Measurements from ENCODE around the gene ANKH. TPM values are rescaled to one million over a fixed set of nuclear protein-coding genes. Genes with fewer than 3 reads are reported as not detected.

The ANKH gene
- polyA plus RNA-seq, 2 of the 4 experiments (the other 2 are of a cell fraction) = 11.7 to 17.3 TPM

DNA sequence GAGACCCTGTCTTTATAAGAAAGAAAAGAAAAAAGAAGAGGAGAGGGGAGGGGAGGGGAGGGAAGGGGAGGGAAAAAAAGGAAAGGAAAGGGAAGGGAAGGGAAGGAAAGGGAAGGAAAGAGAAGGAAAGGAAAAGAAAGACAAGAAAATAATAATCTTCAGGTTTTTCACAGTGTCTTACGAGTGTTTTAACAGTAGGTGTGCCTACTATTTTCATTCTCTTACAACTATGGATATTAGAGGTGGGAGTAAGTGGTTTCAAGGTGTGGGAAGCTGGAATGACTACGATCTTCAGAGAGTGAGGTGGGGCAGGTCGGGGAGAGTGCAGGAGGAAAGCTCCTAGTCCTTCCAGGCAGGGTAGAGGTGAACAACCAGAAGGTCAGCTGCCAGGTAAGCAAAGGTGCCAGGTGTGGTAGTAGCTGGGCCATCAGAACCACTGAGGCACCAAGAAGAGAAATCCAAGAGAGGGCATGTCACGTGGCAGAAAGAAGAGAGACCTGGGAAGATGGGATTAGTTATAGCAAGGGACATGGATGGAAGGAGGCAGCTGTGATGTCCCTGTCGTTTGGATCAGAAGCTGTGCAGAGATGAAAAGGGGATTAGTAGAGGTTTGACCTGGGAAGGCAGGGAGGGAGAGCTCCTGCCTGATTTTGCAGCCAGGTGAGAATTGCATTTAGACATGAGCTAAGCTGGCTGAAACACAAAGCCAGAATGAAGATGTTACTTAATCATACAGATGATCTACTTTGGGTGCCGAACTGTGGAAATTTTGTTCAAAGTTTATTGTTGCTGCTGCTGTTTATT is 111.6 kb downstream of the ANKH start:
- POLR2A ChIA-PET = no interaction called here
- FAIRE-seq = no peak
- Histone ChIP-seq H3K9me3 (no peaks in the 10 kb centered on the region), H3K4me3 (no peak overlapping the region), H3K27ac (no peak overlapping the region), H3K4me1 (no peaks in the 10 kb centered on the region), H3K4me2 (no peak overlapping the region)
- TF ChIP-seq RCOR1 (IDR thresholded peaks at IDR 0.05; ENCODE audit: low read depth, low read length) = no peak
- no peak for TF ChIP-seq POLR2A (IDR thresholded peaks at IDR 0.05; ENCODE audit: low read length)
- no peak for TF ChIP-seq GATA3 (IDR thresholded peaks at IDR 0.05; ENCODE audit: borderline replicate concordance)
- TF ChIP-seq, protein P1, sequence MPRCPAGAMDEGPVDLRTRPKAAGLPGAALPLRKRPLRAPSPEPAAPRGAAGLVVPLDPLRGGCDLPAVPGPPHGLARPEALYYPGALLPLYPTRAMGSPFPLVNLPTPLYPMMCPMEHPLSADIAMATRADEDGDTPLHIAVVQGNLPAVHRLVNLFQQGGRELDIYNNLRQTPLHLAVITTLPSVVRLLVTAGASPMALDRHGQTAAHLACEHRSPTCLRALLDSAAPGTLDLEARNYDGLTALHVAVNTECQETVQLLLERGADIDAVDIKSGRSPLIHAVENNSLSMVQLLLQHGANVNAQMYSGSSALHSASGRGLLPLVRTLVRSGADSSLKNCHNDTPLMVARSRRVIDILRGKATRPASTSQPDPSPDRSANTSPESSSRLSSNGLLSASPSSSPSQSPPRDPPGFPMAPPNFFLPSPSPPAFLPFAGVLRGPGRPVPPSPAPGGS (IDR thresholded peaks at IDR 0.05) = no peak
- no peak for TF ChIP-seq RNF2 (IDR thresholded peaks at IDR 0.05; ENCODE audit: borderline replicate concordance, low read depth)
- TF ChIP-seq, protein P2, sequence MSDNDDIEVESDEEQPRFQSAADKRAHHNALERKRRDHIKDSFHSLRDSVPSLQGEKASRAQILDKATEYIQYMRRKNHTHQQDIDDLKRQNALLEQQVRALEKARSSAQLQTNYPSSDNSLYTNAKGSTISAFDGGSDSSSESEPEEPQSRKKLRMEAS (IDR thresholded peaks at IDR 0.05) = no peak
- no peak for TF ChIP-seq POLR2AphosphoS2 (conservative IDR thresholded peaks at IDR 0.05; ENCODE audit: low read length)
- no peak for TF ChIP-seq RARB (CRISPR knock-in tag; IDR thresholded peaks at IDR 0.05)
- TF ChIP-seq SMC3 (IDR thresholded peaks at IDR 0.05) = no peak
- TF ChIP-seq ZC3H11A (IDR thresholded peaks at IDR 0.05) = no peak
- TF ChIP-seq TFCP2L1 (CRISPR knock-in tag; IDR thresholded peaks at IDR 0.05) = no peak
- TF ChIP-seq NR3C1 (IDR thresholded peaks at IDR 0.05) = no peak
- TF ChIP-seq, protein P3, sequence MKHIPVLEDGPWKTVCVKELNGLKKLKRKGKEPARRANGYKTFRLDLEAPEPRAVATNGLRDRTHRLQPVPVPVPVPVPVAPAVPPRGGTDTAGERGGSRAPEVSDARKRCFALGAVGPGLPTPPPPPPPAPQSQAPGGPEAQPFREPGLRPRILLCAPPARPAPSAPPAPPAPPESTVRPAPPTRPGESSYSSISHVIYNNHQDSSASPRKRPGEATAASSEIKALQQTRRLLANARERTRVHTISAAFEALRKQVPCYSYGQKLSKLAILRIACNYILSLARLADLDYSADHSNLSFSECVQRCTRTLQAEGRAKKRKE (CRISPR knock-in tag; IDR thresholded peaks at IDR 0.05; ENCODE audit: low read depth) = no peak
- no peak for TF ChIP-seq FOSB (CRISPR knock-in tag; IDR thresholded peaks at IDR 0.05)
- TF ChIP-seq JUN (IDR thresholded peaks at IDR 0.05) = no peak
- TF ChIP-seq, protein P4, sequence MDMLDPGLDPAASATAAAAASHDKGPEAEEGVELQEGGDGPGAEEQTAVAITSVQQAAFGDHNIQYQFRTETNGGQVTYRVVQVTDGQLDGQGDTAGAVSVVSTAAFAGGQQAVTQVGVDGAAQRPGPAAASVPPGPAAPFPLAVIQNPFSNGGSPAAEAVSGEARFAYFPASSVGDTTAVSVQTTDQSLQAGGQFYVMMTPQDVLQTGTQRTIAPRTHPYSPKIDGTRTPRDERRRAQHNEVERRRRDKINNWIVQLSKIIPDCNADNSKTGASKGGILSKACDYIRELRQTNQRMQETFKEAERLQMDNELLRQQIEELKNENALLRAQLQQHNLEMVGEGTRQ (IDR thresholded peaks at IDR 0.05) = no peak
- TF ChIP-seq, protein P5, sequence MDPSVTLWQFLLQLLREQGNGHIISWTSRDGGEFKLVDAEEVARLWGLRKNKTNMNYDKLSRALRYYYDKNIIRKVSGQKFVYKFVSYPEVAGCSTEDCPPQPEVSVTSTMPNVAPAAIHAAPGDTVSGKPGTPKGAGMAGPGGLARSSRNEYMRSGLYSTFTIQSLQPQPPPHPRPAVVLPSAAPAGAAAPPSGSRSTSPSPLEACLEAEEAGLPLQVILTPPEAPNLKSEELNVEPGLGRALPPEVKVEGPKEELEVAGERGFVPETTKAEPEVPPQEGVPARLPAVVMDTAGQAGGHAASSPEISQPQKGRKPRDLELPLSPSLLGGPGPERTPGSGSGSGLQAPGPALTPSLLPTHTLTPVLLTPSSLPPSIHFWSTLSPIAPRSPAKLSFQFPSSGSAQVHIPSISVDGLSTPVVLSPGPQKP (IDR thresholded peaks at IDR 0.05; ENCODE audit: low read depth, low read length) = no peak
- TF ChIP-seq EHMT2 (IDR thresholded peaks at IDR 0.05; ENCODE audit: low read depth) = no peak
- no peak for TF ChIP-seq TP53 (CRISPR knock-in tag; IDR thresholded peaks at IDR 0.05)
- TF ChIP-seq JUNB (IDR thresholded peaks at IDR 0.05) = no peak
- 72% methylated on average over 6 of the region's 6 CpGs for WGBS (ENCODE audit: missing lambda C conversion rate)
- no peak for ATAC-seq
- CTCF ChIA-PET = interaction anchor here (0.9 kb wide), 1 partner anchor 9 kb away, joined by 3 read pairs; no protein-coding TSS in a partner anchor
- DNase-seq (ENCODE audit: low read depth in 1 of 2, low spot score in 1 of 2) = no peak

DNA sequence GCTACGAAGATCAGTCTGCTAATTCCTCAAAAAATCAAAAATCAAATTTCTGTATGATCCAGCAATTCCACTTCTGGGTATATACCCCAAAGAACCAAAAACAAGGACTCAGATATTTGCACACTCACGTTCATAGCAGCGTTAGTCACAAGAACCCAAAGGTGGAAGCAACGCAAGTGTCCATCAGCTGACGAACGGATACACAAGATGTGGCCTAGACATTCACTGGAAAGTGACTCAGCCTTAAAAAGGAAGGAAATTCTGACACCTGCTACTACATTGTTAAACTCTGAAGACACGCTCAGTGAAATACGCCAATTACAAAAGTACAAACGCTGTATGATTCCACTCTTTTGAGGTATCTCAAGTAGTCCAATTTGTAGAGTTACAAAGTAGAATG is 113.7 kb downstream of the ANKH start:
- ATAC-seq (no peak), FAIRE-seq (no peak), DNase-seq (ENCODE audit: low read depth in 1 of 2, low spot score in 1 of 2) (no peak)
- WGBS (ENCODE audit: missing lambda C conversion rate) = 90% methylated on average over 9 of the region's 9 CpGs
- H3K4me3 ChIP-seq = no peak overlapping the region
- H3K27ac ChIP-seq = no peak overlapping the region
- ChIA-PET POLR2A (no interaction called here), CTCF (interaction anchor here (2.1 kb wide), 1 partner anchor 31 kb away, joined by 7 read pairs; no protein-coding TSS in a partner anchor)
- no peak overlapping the region for H3K4me2 ChIP-seq
- TF ChIP-seq POLR2A (IDR thresholded peaks at IDR 0.05; ENCODE audit: low read length) (no peak), TP53 (CRISPR knock-in tag; IDR thresholded peaks at IDR 0.05) (no peak), ZSCAN20 (CRISPR knock-in tag; IDR thresholded peaks at IDR 0.05) (no peak), POLR2AphosphoS2 (conservative IDR thresholded peaks at IDR 0.05; ENCODE audit: low read length) (no peak)
- TF ChIP-seq, protein P3 (CRISPR knock-in tag; IDR thresholded peaks at IDR 0.05; ENCODE audit: low read depth) = no peak
- H3K9me3 ChIP-seq = no peaks in the 10 kb centered on the region
- H3K4me1 ChIP-seq = no peaks in the 10 kb centered on the region
